IMR-90 (cell line): ENCODE measurements around the gene VAMP8. TPM values are rescaled to one million over a fixed set of nuclear protein-coding genes. Genes with fewer than 3 reads are reported as not detected.

ENCODE experiments used
- ATAC-seq: fragments of 200-7000 bp; cut with Tn5 transposase; 2 replicates; pipeline ENCODE4 v1.9.1; 2020; ENCODE audit warnings: low read depth, mild to moderate bottlenecking, moderate library complexity
- BruUV-seq: library from RNA; stranded (reverse); fragments of 400-500 nt; replicated peaks from 2 replicates; lab custom pipeline; 2021; lab: Mats Ljungman, UMichigan
- CTCF ChIA-PET: fragments of 300-600 bp; formaldehyde crosslinking; extraction: SDS; loops from one replicate; lab custom pipeline; 2021; ENCODE audit warnings: antibody characterized with exemption; lab: Yijun Ruan, JAX
- POLR2A ChIA-PET: fragments of 300-600 bp; sonication (Branson Sonifier 250); formaldehyde crosslinking; loops from one replicate; lab custom pipeline; 2022; ENCODE audit warnings: antibody characterized with exemption; ENCODE audit not compliant: unreplicated experiment; lab: Charles Lee
- DNase-seq: peaks from one replicate; pipeline ENCODE4 v3.0.0; 2013
- H2AFZ ChIP-seq: replicated peaks from 2 replicates; pipeline ENCODE3; 2013; ENCODE audit warnings: low read length, mild to moderate bottlenecking; ENCODE audit not compliant: poor library complexity
- H2AK5ac ChIP-seq: 2 replicates; pipeline ENCODE4 v1.6.1; 2013; ENCODE audit warnings: low read depth, low read length, inconsistent platforms
- H2AK9ac ChIP-seq: replicated peaks from 2 replicates; pipeline ENCODE3; 2013; ENCODE audit warnings: mild to moderate bottlenecking, low read depth, low read length, moderate library complexity; ENCODE audit not compliant: poor library complexity
- H2BK120ac ChIP-seq: 2 replicates; pipeline ENCODE4 v1.6.1; 2013; ENCODE audit warnings: low read depth, low read length, inconsistent platforms
- H2BK15ac ChIP-seq: 3 replicates; pipeline ENCODE4 v1.6.1; 2013; ENCODE audit warnings: low read depth, low read length, inconsistent platforms
- H2BK20ac ChIP-seq: 2 replicates; pipeline ENCODE4 v1.6.1; 2013; ENCODE audit warnings: low read depth, mild to moderate bottlenecking, inconsistent platforms, low read length, moderate library complexity
- H2BK5ac ChIP-seq: 2 replicates; pipeline ENCODE4 v1.6.1; 2013; ENCODE audit warnings: mild to moderate bottlenecking, low read depth, low read length, inconsistent platforms; ENCODE audit not compliant: poor library complexity, severe bottlenecking
- H3K14ac ChIP-seq: replicated peaks from 2 replicates; pipeline ENCODE4 v1.6.1; 2013; ENCODE audit warnings: low read depth, low read length, inconsistent platforms
- H3K18ac ChIP-seq: 2 replicates; pipeline ENCODE4 v1.6.1; 2013; ENCODE audit warnings: low read depth, low read length, control low read depth
- H3K23ac ChIP-seq: 2 replicates; pipeline ENCODE4 v1.6.1; 2013; ENCODE audit warnings: low read depth, low read length, inconsistent platforms
- H3K27ac ChIP-seq: 2 replicates; pipeline ENCODE4 v1.5.1; 2013; ENCODE audit warnings: mild to moderate bottlenecking, control low read depth, low read length; ENCODE audit not compliant: insufficient read depth
- H3K27me3 ChIP-seq: 2 replicates; pipeline ENCODE4 v1.6.1; 2013; ENCODE audit warnings: low read length; ENCODE audit not compliant: control insufficient read depth, insufficient read depth
- H3K36me3 ChIP-seq: 2 replicates; pipeline ENCODE4 v1.6.1; 2013; ENCODE audit warnings: low read length, mixed read lengths; ENCODE audit not compliant: control insufficient read depth, insufficient read depth
- H3K4ac ChIP-seq: 2 replicates; pipeline ENCODE4 v1.6.1; 2013; ENCODE audit warnings: low read depth, low read length, inconsistent platforms
- H3K4me1 ChIP-seq: 2 replicates; pipeline ENCODE4 v1.6.1; 2013; ENCODE audit warnings: low read length, mixed read lengths; ENCODE audit not compliant: control insufficient read depth, insufficient read depth
- H3K4me2 ChIP-seq: 2 replicates; pipeline ENCODE4 v1.6.1; 2013; ENCODE audit warnings: low read depth, mild to moderate bottlenecking, control low read depth, low read length, moderate library complexity
- H3K4me3 ChIP-seq: 2 replicates; pipeline ENCODE4 v1.5.1; 2013; ENCODE audit warnings: low read depth, mild to moderate bottlenecking, control low read depth, low read length, moderate library complexity; ENCODE audit not compliant: insufficient read depth
- H3K56ac ChIP-seq: 2 replicates; pipeline ENCODE4 v1.6.1; 2013; ENCODE audit warnings: low read length, inconsistent platforms; ENCODE audit not compliant: insufficient read depth; ENCODE audit errors: extremely low read depth
- H3K79me1 ChIP-seq, 2 experiments: 2 replicates each; pipeline ENCODE4 v1.6.1; 2013; ENCODE audit warnings: low read length in 2 of 2, inconsistent platforms in 1 of 2, low read depth in 1 of 2
- H3K9ac ChIP-seq: 2 replicates; pipeline ENCODE4 v1.6.1; 2013; ENCODE audit warnings: low read depth, low read length, control low read depth
- H3K9me1 ChIP-seq: 2 replicates; pipeline ENCODE4 v1.6.1; 2013; ENCODE audit warnings: low read length, inconsistent platforms; ENCODE audit not compliant: insufficient read depth
- H3K9me3 ChIP-seq: 2 replicates; pipeline ENCODE4 v1.6.1; 2013; ENCODE audit warnings: low read length; ENCODE audit not compliant: control insufficient read depth, insufficient read depth
- H4K20me1 ChIP-seq: 2 replicates; pipeline ENCODE4 v1.6.1; 2013; ENCODE audit warnings: low read length, inconsistent platforms; ENCODE audit not compliant: insufficient read depth
- H4K5ac ChIP-seq: 2 replicates; pipeline ENCODE4 v1.6.1; 2013; ENCODE audit warnings: mild to moderate bottlenecking, low read depth, low read length, control low read depth
- H4K8ac ChIP-seq, 2 experiments: 2 replicates each; pipeline ENCODE4 v1.6.1; 2013; ENCODE audit warnings: low read depth in 2 of 2, low read length in 2 of 2, control low read depth in 1 of 2, inconsistent platforms in 1 of 2
- H4K91ac ChIP-seq: 2 replicates; pipeline ENCODE4 v1.6.1; 2013; ENCODE audit warnings: low read depth, low read length, inconsistent platforms; ENCODE audit not compliant: insufficient read depth
- CEBPB ChIP-seq: IDR thresholded peaks from 2 replicates; pipeline ENCODE4 v1.6.1; 2012; ENCODE audit warnings: low read depth, low read length, improper control_type of control experiment
- ELK1 ChIP-seq: fragments of 150-350 bp; IDR thresholded peaks from 2 replicates; pipeline ENCODE4 v1.6.1; 2016; ENCODE audit warnings: low read depth, mild to moderate bottlenecking, low read length, moderate library complexity, borderline replicate concordance
- RAD21 ChIP-seq: IDR thresholded peaks from 2 replicates; pipeline ENCODE4 v1.6.1; 2012; ENCODE audit warnings: low read length, improper control_type of control experiment
- RCOR1 ChIP-seq: IDR thresholded peaks from 2 replicates; pipeline ENCODE4 v1.6.1; 2012; ENCODE audit warnings: mild to moderate bottlenecking, low read length, improper control_type of control experiment; ENCODE audit not compliant: insufficient replicate concordance
- WGBS, 2 experiments: methylation state at CpG; one replicate each; pipeline versions ENCODE4 v1.1.5 to v1.1.7; 2013; ENCODE audit warnings: missing lambda C conversion rate in 2 of 2; ENCODE audit not compliant: insufficient read length in 1 of 2; ENCODE audit errors: extremely low coverage in 2 of 2; 5-methylcytosine and 5-hydroxymethylcytosine counted together
- dilution Hi-C: fragments of 300-500 bp; cut with HindIII; formaldehyde crosslinking; loops from one replicate; pipeline ENCODE4 v1.14.3; 2018; ENCODE audit warnings: low sequenced_read_pairs; ENCODE audit not compliant: unreplicated experiment
- in situ Hi-C: fragments of 300-500 bp; cut with MboI; formaldehyde crosslinking; loops from 3 replicates; pipeline ENCODE4 v1.14.3; 2019; ENCODE audit warnings: low sequenced_read_pairs, inconsistent platforms, mixed read lengths
- intact Hi-C: fragments of 100-400 bp; cut with micrococcal nuclease; formaldehyde crosslinking; loops from 2 replicates; pipeline ENCODE4 v1.10.0; 2022
- polyA plus RNA-seq, 3 experiments: library from polyadenylated mRNA; depleted of rRNA; stranded (reverse); fragments of >200 nt; gene quantifications; 2 replicates each; pipeline ENCODE4 v1.2.3, GENCODE V29; 2012; ENCODE audit warnings: low replicate concordance in 1 of 3
- total RNA-seq: library from RNA; depleted of rRNA; stranded (reverse); fragments of >200 nt; gene quantifications from 2 replicates; pipeline ENCODE4 v1.2.3, GENCODE V29; 2012

VAMP8 gene
- total and polyA plus RNA-seq, 2 of the 4 experiments (the other 2 are of a cell fraction): 0.90 to 1.9 TPM

DNA sequence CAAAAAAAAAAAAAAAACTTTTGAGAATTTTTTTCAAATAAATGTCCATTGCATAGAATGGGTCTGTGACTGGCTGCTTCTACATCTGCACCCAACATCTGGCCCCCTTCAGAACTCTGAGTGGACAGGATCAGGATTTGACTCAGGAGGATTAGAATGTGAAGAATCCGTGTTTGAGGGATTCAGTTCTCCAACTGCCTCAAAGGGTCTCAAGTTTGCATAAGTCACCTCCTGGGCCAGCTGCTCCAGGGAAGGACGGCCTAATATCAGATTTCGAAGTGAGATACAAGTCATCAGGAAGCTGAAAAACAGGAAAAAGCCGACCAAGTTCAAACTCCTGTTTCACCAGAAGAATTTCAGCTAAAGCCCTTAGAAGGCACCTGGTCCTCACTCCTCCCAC, 27.6 kb upstream of the VAMP8 start (continued):
- no peak for TF ChIP-seq ELK1

- WGBS, 2 experiments: 90% methylated on average over 4 of the region's 10 CpGs; no CpG with 5 or more reads in 1 of the 2 experiments
These were observed 26.9 kb upstream of the VAMP8 start for GRCh38 chr2:85550486-85550885.

More at GRCh38 chr2:85550486-85550885, 26.9 kb upstream of the VAMP8 start:
- Histone ChIP-seq H3K27ac (peak overlapping the region; percentile 98), H4K91ac (peak overlapping the region; percentile 97), H2BK15ac (peak overlapping the region; percentile 88), H3K4me3 (no peak overlapping the region), H3K14ac (peak overlapping the region; percentile 93), H2BK120ac (peak overlapping the region; percentile 92), H2AK5ac (peak overlapping the region; percentile 99), H3K36me3 (peaks cover 47% of the 10 kb centered on the region), H3K18ac (peak overlapping the region; percentile 94), H4K20me1 (peaks cover 11% of the 10 kb centered on the region), H3K79me1 (peaks cover 8 to 45% of the 10 kb centered on the region in 2 experiments; a peak in 3 of 4 replicates), H3K9ac (peak overlapping the region; percentile 64; the same call in 1 of the 2 replicates), H2AFZ (no peak overlapping the region), H3K4me2 (peak overlapping the region; percentile 64; the same call in 1 of the 2 replicates), H3K27me3 (no peaks in the 10 kb centered on the region), H2AK9ac (peak overlapping the region; percentile 99), H3K4ac (peak overlapping the region; percentile 97), H3K23ac (peak overlapping the region; percentile 78), H2BK5ac (peak overlapping the region; percentile 99), H3K9me3 (no peaks in the 10 kb centered on the region), H2BK20ac (peak overlapping the region; percentile 94), H3K4me1 (peaks cover 18% of the 10 kb centered on the region), H3K9me1 (peaks cover 9% of the 10 kb centered on the region; the same call in 1 of the 2 replicates), H4K8ac (peak overlapping the region; percentile 58 to 92), H4K5ac (peak overlapping the region; percentile 89), H3K56ac (peak overlapping the region; percentile 97)
- intact Hi-C loops: loop anchor here (1.0 to 5.0 kb wide), 2 partner anchors 196 to 223 kb away; partner anchors contain the start of genes ELMOD3, RETSAT and TGOLN2
- dilution Hi-C loops: no loop called here
- ChIA-PET CTCF (interaction anchor here (1.3 to 6.8 kb wide), 3 partner anchors 14 to 484 kb away, joined by 3 to 46 read pairs (median 4); partner anchors contain the start of gene SH2D6), POLR2A (interaction anchor here (1.3 to 5.1 kb wide), 2 partner anchors 11 to 131 kb away, joined by 12 to 42 read pairs; partner anchors contain the start of genes MAT2A and SH2D6)
- in situ Hi-C loops: loop anchor here (5.0 to 10.0 kb wide), 2 partner anchors 128 to 486 kb away; no protein-coding TSS in a partner anchor
- ATAC-seq (no peak), DNase-seq (no peak)
- BruUV-seq: no TSS peak
- no peak for TF ChIP-seq RCOR1
- no peak for TF ChIP-seq RAD21
- 0 out of 2 replicates have a peak, but pooled peaks have one; percentile 16 for TF ChIP-seq CEBPB
